Measurements from ENCODE around the gene GRID1.

GRID1 gene

GRCh38 chr10:85623758-85624157 is 742.8 kb downstream of the GRID1 start:
- DNase-seq: no peak

GRCh38 chr10:85623342-85623741 is 743.3 kb downstream of the GRID1 start:
- no peak for DNase-seq

- no peak for DNase-seq
Measured at GRCh38 chr10:85622425-85622824, 744.2 kb downstream of the GRID1 start.

DNA sequence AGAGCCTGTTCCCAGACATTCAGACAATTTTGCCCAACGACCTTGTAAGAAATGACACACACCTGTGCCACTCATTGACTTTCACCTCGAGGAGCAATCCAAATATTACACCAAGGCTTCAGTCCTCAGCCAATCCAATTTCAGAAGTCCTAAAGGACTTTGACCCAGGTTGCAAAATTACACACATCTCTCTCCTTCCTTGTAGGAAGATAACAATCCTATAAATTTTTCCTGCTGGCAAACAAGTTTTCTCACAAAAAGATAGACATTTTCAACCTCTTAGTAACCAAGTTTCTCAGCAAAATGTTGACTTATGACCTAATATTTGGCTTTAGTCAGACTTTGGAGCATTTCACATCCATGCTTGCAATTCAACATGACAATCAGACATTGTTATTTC is 745.0 kb downstream of the GRID1 start:
- no peak for DNase-seq

GRCh38 chr10:85620807-85621206 is 745.8 kb downstream of the GRID1 start:
- DNase-seq: no peak

GRCh38 chr10:85619832-85620231 is 746.8 kb downstream of the GRID1 start:
- DNase-seq: no peak

GRCh38 chr10:85618841-85619240 is 747.8 kb downstream of the GRID1 start:
- no peak for DNase-seq

DNA sequence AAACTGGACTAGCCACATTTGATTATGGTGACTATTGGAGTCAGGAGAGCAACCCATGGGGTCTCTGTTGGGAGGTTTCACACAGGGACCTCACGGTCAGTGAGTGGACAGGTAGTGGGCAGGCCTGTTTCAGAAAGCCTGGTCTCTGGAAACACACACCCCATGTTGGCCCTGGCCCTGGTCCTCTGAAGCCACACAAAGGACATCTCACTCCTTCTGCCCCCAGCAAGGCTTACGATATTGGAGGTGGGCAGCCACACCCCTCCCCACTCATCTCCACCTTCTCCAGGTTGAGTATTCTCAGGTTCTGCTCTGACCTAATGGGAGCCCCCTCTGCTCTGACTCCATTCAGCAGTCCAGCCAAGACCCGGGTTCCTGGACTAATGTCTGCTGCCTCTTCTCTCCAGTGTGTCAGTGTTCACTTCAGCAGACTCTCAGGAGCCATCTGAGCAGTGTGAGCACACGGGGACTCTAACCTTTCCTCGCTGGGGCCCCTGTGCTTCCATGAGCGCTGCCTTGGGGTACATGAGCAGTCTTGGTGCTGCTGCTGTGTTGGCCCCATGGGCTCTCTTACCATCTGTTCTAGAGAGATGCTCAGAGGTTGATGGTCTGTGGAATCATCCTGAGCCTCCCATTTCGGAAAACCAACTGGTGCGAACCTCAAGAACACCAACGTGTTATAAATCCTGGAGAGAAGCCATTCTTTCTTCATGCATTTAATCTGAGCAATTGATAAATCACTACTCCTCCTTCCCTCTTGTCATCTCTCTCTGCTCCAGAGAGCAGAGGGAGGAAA is 748.6 kb downstream of the GRID1 start:
- DNase-seq: no peak

GRCh38 chr10:85615556-85615955 is 751.0 kb downstream of the GRID1 start:
- no peak for DNase-seq

- no peak for DNase-seq
Measured at GRCh38 chr10:85614981-85615380, 751.6 kb downstream of the GRID1 start.

DNA sequence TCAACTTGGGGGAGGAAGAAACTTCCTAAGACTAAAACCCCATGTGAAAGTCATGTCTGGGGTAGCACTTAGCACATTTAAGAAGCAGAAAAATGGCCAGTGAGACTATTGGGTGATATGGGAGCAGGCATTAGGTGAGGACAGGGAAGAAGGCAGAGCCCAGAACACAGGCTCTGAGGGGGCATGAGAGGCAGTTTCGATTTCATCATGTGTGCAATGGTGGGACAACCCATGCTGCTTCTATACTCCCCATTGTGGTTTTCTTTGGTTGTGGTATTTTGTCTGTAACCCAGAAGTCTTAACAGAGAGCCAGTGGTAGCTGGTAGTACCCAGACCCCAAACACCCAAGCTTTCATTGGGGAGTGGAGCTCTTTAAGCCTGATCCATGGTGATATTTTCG is 752.0 kb downstream of the GRID1 start:
- DNase-seq: no peak

DNA sequence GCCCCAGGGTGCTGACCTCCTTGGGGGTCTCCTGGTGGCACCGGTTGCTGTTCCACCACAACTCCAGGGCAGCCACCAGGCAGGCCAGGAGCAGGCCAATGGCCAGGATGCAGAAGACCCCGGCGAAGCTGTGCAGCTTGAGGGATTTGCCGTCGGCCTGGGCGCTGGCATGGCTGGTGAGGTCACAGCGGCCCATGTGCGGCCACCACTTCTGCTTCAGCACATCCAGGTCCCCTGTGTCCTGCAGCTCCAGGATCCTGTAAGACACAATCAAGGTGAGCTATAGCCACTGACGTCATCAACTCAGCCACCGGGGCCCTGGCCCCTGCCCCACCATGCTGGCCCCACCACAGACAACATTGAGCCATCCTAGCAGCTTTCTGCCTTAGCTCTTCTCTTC is 753.2 kb downstream of the GRID1 start:
- no peak for DNase-seq

GRCh38 chr10:85612833-85613232 is 753.8 kb downstream of the GRID1 start:
- no peak for DNase-seq

- peak; percentile 46 for DNase-seq
Measured at GRCh38 chr10:85612378-85612775, 754.2 kb downstream of the GRID1 start.

GRCh38 chr10:85611746-85612377 is 754.7 kb downstream of the GRID1 start:
- no peak for DNase-seq

DNA sequence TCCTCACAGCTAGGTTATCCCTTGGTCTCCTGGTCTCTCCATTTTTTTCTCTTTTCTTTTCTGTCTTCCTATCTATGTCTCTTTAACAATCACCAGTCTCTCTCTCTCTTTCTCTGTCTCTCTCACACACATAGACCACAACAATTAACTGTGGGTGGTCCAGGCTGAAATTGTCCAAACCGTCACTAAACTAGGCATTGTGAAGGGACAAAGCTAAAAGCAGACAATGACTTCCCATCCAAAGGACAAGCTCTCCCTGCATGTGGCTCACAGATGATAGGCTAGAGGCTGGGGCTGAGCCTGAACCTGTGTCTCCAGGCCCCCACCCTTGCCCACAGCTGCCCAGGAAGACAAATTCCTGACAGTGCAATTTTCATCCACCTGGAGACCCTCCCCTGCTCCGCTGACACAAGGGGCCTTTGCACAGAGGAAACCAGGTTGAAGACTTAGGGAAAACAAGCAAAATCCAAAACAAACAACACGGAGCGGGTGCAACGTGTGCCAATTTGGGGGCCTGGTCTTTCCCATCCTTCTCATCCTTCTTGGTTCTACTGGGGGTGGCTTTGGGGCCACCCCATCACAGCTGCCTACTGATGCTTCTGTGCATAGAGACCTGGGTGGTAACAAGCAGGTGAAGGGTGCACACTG is 755.4 kb downstream of the GRID1 start:
- no peak for DNase-seq

DNA sequence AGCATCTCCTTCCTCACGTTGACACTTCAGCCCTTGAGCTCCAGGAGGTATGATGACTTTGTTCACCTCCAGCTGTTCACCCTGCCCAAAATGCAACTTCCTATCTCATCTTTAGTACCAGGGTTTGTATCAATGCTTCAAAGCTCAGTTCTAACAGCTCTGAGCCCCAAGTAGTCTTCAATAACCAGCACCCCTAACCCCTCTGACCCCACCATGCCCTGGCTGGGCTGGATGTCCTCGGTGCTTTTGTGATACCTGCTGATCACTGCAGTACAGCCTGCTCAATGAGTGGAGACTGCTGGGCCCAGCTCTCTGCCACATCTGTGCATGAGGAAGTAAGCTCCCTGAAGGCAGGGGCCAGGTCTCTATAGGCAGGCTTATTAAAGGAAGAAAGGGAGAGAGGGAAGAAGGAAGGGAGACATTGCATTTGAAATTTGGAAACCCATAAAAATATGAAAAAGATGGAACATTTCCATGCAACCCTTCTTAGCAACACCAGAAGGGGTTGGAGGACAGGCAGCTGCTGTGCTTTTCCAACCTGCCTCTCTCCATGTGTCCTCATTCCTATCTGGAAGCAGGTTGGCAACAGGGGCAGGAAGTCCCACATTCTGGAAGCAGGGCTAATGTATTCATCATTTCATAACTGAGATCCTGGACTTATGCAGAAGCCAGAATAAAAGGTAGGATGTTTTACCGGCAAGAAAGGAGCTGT is 756.1 kb downstream of the GRID1 start:
- DNase-seq: no peak

DNA sequence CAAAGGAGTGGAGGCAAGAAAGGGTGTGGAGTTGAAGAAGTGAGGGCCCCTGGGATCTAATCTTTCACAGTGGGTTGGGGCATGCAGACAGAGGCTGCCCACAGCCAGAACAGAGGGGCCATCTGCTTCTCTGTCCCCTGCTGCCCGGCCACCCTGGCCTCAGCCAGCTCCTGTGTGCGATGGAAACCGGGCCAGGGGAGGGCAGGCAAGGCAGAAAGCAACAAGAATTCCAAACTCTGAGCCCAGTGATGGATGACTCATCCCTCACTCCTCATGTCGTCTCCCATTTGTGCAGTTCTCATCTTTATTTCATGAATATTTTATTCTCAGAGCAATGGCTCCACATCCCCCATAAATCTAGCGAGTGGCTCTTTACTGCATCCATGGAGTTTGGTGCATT is 757.1 kb downstream of the GRID1 start:
- DNase-seq: no peak

DNA sequence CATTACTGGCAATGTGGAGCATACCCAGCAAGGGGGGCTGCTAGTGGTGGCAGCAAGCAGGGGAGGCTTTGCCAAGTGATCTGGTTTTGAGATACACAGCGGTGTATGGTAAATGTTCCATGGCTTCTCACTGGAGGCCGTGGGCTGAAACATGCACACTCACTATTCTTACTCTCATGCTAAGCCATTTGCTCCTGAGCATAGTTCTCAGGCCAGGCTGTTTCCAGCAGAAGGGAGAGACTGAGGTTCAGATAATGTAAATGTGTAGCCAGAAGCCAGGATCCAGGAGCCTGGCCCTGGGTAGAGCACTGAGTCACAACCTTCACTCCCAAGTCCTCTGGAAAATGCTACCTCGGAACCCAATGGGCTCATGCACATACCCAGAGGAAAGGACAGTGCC is 757.9 kb downstream of the GRID1 start:
- DNase-seq: no peak

GRCh38 chr10:85607043-85607695 is 759.4 kb downstream of the GRID1 start:
- no peak for DNase-seq

- no peak for DNase-seq
Measured at GRCh38 chr10:85606401-85606800, 760.2 kb downstream of the GRID1 start.

GRCh38 chr10:85604884-85605283 is 761.7 kb downstream of the GRID1 start:
- DNase-seq: no peak

DNA sequence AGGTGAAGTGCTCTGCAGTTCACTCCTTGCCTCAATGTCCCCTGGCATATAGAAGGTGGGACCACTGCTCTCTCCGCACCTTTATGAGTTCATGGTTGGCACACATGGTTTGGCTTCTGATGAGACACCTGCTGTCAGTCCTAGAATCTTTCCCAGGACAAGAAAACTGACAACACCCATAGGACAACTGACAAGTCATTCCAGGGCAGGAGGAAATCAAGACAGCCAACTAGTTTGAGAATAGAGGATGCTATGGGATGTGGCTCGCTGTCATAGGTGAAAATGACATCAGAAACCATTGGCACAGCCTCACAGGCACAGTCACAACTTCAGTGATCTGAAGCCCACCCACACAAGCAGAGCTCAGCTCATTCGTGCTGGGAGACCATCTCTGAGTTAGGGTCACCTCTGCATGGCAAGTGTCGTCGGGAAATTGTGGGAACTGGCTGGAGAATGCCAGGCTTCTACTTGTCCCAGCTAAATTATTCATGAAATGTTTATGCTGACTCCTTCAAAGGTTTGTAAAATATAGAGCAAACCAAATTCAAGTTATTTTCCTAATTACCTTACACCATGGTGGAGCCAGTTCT is 762.4 kb downstream of the GRID1 start:
- no peak for DNase-seq
